IMR-90 (cell line): ENCODE data around the gene CETP. TPM values are rescaled to one million over a fixed set of nuclear protein-coding genes. Genes with fewer than 3 reads are reported as not detected.

ENCODE experiments used
- ATAC-seq: fragments of 200-7000 bp; cut with Tn5 transposase; 2 replicates; pipeline ENCODE4 v1.9.1; 2020; ENCODE audit warnings: low read depth, mild to moderate bottlenecking, moderate library complexity
- BruUV-seq: library from RNA; stranded (reverse); fragments of 400-500 nt; replicated peaks from 2 replicates; lab custom pipeline; 2021; lab: Mats Ljungman, UMichigan
- CTCF ChIA-PET: fragments of 300-600 bp; formaldehyde crosslinking; extraction: SDS; loops from one replicate; lab custom pipeline; 2021; ENCODE audit warnings: antibody characterized with exemption; lab: Yijun Ruan, JAX
- POLR2A ChIA-PET: fragments of 300-600 bp; sonication (Branson Sonifier 250); formaldehyde crosslinking; loops from one replicate; lab custom pipeline; 2022; ENCODE audit warnings: antibody characterized with exemption; ENCODE audit not compliant: unreplicated experiment; lab: Charles Lee
- DNase-seq: peaks from one replicate; pipeline ENCODE4 v3.0.0; 2013
- H2AFZ ChIP-seq: replicated peaks from 2 replicates; pipeline ENCODE3; 2013; ENCODE audit warnings: low read length, mild to moderate bottlenecking; ENCODE audit not compliant: poor library complexity
- H2AK5ac ChIP-seq: 2 replicates; pipeline ENCODE4 v1.6.1; 2013; ENCODE audit warnings: low read depth, low read length, inconsistent platforms
- H2AK9ac ChIP-seq: replicated peaks from 2 replicates; pipeline ENCODE3; 2013; ENCODE audit warnings: mild to moderate bottlenecking, low read depth, low read length, moderate library complexity; ENCODE audit not compliant: poor library complexity
- H2BK120ac ChIP-seq: 2 replicates; pipeline ENCODE4 v1.6.1; 2013; ENCODE audit warnings: low read depth, low read length, inconsistent platforms
- H2BK15ac ChIP-seq: 3 replicates; pipeline ENCODE4 v1.6.1; 2013; ENCODE audit warnings: low read depth, low read length, inconsistent platforms
- H2BK20ac ChIP-seq: 2 replicates; pipeline ENCODE4 v1.6.1; 2013; ENCODE audit warnings: low read depth, mild to moderate bottlenecking, inconsistent platforms, low read length, moderate library complexity
- H2BK5ac ChIP-seq: 2 replicates; pipeline ENCODE4 v1.6.1; 2013; ENCODE audit warnings: mild to moderate bottlenecking, low read depth, low read length, inconsistent platforms; ENCODE audit not compliant: poor library complexity, severe bottlenecking
- H3K14ac ChIP-seq: replicated peaks from 2 replicates; pipeline ENCODE4 v1.6.1; 2013; ENCODE audit warnings: low read depth, low read length, inconsistent platforms
- H3K18ac ChIP-seq: 2 replicates; pipeline ENCODE4 v1.6.1; 2013; ENCODE audit warnings: low read depth, low read length, control low read depth
- H3K23ac ChIP-seq: 2 replicates; pipeline ENCODE4 v1.6.1; 2013; ENCODE audit warnings: low read depth, low read length, inconsistent platforms
- H3K27ac ChIP-seq: 2 replicates; pipeline ENCODE4 v1.5.1; 2013; ENCODE audit warnings: mild to moderate bottlenecking, control low read depth, low read length; ENCODE audit not compliant: insufficient read depth
- H3K27me3 ChIP-seq: 2 replicates; pipeline ENCODE4 v1.6.1; 2013; ENCODE audit warnings: low read length; ENCODE audit not compliant: control insufficient read depth, insufficient read depth
- H3K36me3 ChIP-seq: 2 replicates; pipeline ENCODE4 v1.6.1; 2013; ENCODE audit warnings: low read length, mixed read lengths; ENCODE audit not compliant: control insufficient read depth, insufficient read depth
- H3K4ac ChIP-seq: 2 replicates; pipeline ENCODE4 v1.6.1; 2013; ENCODE audit warnings: low read depth, low read length, inconsistent platforms
- H3K4me1 ChIP-seq: 2 replicates; pipeline ENCODE4 v1.6.1; 2013; ENCODE audit warnings: low read length, mixed read lengths; ENCODE audit not compliant: control insufficient read depth, insufficient read depth
- H3K4me2 ChIP-seq: 2 replicates; pipeline ENCODE4 v1.6.1; 2013; ENCODE audit warnings: low read depth, mild to moderate bottlenecking, control low read depth, low read length, moderate library complexity
- H3K4me3 ChIP-seq: 2 replicates; pipeline ENCODE4 v1.5.1; 2013; ENCODE audit warnings: low read depth, mild to moderate bottlenecking, control low read depth, low read length, moderate library complexity; ENCODE audit not compliant: insufficient read depth
- H3K56ac ChIP-seq: 2 replicates; pipeline ENCODE4 v1.6.1; 2013; ENCODE audit warnings: low read length, inconsistent platforms; ENCODE audit not compliant: insufficient read depth; ENCODE audit errors: extremely low read depth
- H3K79me1 ChIP-seq, 2 experiments: 2 replicates each; pipeline ENCODE4 v1.6.1; 2013; ENCODE audit warnings: low read length in 2 of 2, inconsistent platforms in 1 of 2, low read depth in 1 of 2
- H3K9ac ChIP-seq: 2 replicates; pipeline ENCODE4 v1.6.1; 2013; ENCODE audit warnings: low read depth, low read length, control low read depth
- H3K9me1 ChIP-seq: 2 replicates; pipeline ENCODE4 v1.6.1; 2013; ENCODE audit warnings: low read length, inconsistent platforms; ENCODE audit not compliant: insufficient read depth
- H3K9me3 ChIP-seq: 2 replicates; pipeline ENCODE4 v1.6.1; 2013; ENCODE audit warnings: low read length; ENCODE audit not compliant: control insufficient read depth, insufficient read depth
- H4K20me1 ChIP-seq: 2 replicates; pipeline ENCODE4 v1.6.1; 2013; ENCODE audit warnings: low read length, inconsistent platforms; ENCODE audit not compliant: insufficient read depth
- H4K5ac ChIP-seq: 2 replicates; pipeline ENCODE4 v1.6.1; 2013; ENCODE audit warnings: mild to moderate bottlenecking, low read depth, low read length, control low read depth
- H4K8ac ChIP-seq, 2 experiments: 2 replicates each; pipeline ENCODE4 v1.6.1; 2013; ENCODE audit warnings: low read depth in 2 of 2, low read length in 2 of 2, control low read depth in 1 of 2, inconsistent platforms in 1 of 2
- H4K91ac ChIP-seq: 2 replicates; pipeline ENCODE4 v1.6.1; 2013; ENCODE audit warnings: low read depth, low read length, inconsistent platforms; ENCODE audit not compliant: insufficient read depth
- BHLHE40 ChIP-seq: fragments of 150-350 bp; IDR thresholded peaks from 2 replicates; pipeline ENCODE4 v1.6.1; 2016; ENCODE audit warnings: mild to moderate bottlenecking, low read depth, low read length
- CEBPB ChIP-seq: IDR thresholded peaks from 2 replicates; pipeline ENCODE4 v1.6.1; 2012; ENCODE audit warnings: low read depth, low read length, improper control_type of control experiment
- CHD1 ChIP-seq: IDR thresholded peaks from 2 replicates; pipeline ENCODE4 v1.6.1; 2012; ENCODE audit warnings: low read depth, low read length, improper control_type of control experiment
- CTCF ChIP-seq: conservative IDR thresholded peaks from 2 replicates; pipeline ENCODE4 v1.5.1; 2012; ENCODE audit warnings: mild to moderate bottlenecking, low read depth, low read length, improper control_type of control experiment
- ELK1 ChIP-seq: fragments of 150-350 bp; IDR thresholded peaks from 2 replicates; pipeline ENCODE4 v1.6.1; 2016; ENCODE audit warnings: low read depth, mild to moderate bottlenecking, low read length, moderate library complexity, borderline replicate concordance
- FOS ChIP-seq: fragments of 150-350 bp; IDR thresholded peaks from 2 replicates; pipeline ENCODE4 v1.6.1; 2016; ENCODE audit warnings: low read depth, low read length
- MAFK ChIP-seq: IDR thresholded peaks from 2 replicates; pipeline ENCODE4 v1.6.1; 2012; ENCODE audit warnings: low read depth, low read length, improper control_type of control experiment
- MAZ ChIP-seq: IDR thresholded peaks from 2 replicates; pipeline ENCODE4 v1.6.1; 2012; ENCODE audit warnings: low read depth, mild to moderate bottlenecking, low read length, improper control_type of control experiment, moderate library complexity, borderline replicate concordance
- MXI1 ChIP-seq: IDR thresholded peaks from 2 replicates; pipeline ENCODE4 v1.6.1; 2012; ENCODE audit warnings: low read depth, mild to moderate bottlenecking, low read length, moderate library complexity, borderline replicate concordance
- NFE2L2 ChIP-seq: fragments of 150-350 bp; IDR thresholded peaks from 2 replicates; pipeline ENCODE4 v1.6.1; 2016; ENCODE audit warnings: low read depth, mild to moderate bottlenecking, low read length
- POLR2A ChIP-seq: IDR thresholded peaks from 2 replicates; pipeline ENCODE4 v1.6.1; 2012; ENCODE audit warnings: mild to moderate bottlenecking, low read depth, low read length
- RAD21 ChIP-seq: IDR thresholded peaks from 2 replicates; pipeline ENCODE4 v1.6.1; 2012; ENCODE audit warnings: low read length, improper control_type of control experiment
- RCOR1 ChIP-seq: IDR thresholded peaks from 2 replicates; pipeline ENCODE4 v1.6.1; 2012; ENCODE audit warnings: mild to moderate bottlenecking, low read length, improper control_type of control experiment; ENCODE audit not compliant: insufficient replicate concordance
- RFX5 ChIP-seq: IDR thresholded peaks from 2 replicates; pipeline ENCODE4 v1.8.0; 2012; ENCODE audit warnings: low read depth, mild to moderate bottlenecking, low read length, moderate library complexity
- SMC3 ChIP-seq: fragments of 150-350 bp; IDR thresholded peaks from 2 replicates; pipeline ENCODE4 v1.6.1; 2016; ENCODE audit warnings: low read depth, mild to moderate bottlenecking, antibody characterized with exemption, low read length, moderate library complexity
- USF2 ChIP-seq: fragments of 150-350 bp; IDR thresholded peaks from 2 replicates; pipeline ENCODE4 v1.6.1; 2017; ENCODE audit warnings: mild to moderate bottlenecking, antibody characterized with exemption, low read length, low read depth
- WGBS, 2 experiments: methylation state at CpG; one replicate each; pipeline versions ENCODE4 v1.1.5 to v1.1.7; 2013; ENCODE audit warnings: missing lambda C conversion rate in 2 of 2; ENCODE audit not compliant: insufficient read length in 1 of 2; ENCODE audit errors: extremely low coverage in 2 of 2; 5-methylcytosine and 5-hydroxymethylcytosine counted together
- dilution Hi-C: fragments of 300-500 bp; cut with HindIII; formaldehyde crosslinking; loops from one replicate; pipeline ENCODE4 v1.14.3; 2018; ENCODE audit warnings: low sequenced_read_pairs; ENCODE audit not compliant: unreplicated experiment
- in situ Hi-C: fragments of 300-500 bp; cut with MboI; formaldehyde crosslinking; loops from 3 replicates; pipeline ENCODE4 v1.14.3; 2019; ENCODE audit warnings: low sequenced_read_pairs, inconsistent platforms, mixed read lengths
- intact Hi-C: fragments of 100-400 bp; cut with micrococcal nuclease; formaldehyde crosslinking; loops from 2 replicates; pipeline ENCODE4 v1.10.0; 2022
- polyA plus RNA-seq, 3 experiments: library from polyadenylated mRNA; depleted of rRNA; stranded (reverse); fragments of >200 nt; gene quantifications; 2 replicates each; pipeline ENCODE4 v1.2.3, GENCODE V29; 2012; ENCODE audit warnings: low replicate concordance in 1 of 3
- total RNA-seq: library from RNA; depleted of rRNA; stranded (reverse); fragments of >200 nt; gene quantifications from 2 replicates; pipeline ENCODE4 v1.2.3, GENCODE V29; 2012

Gene CETP
- total and polyA plus RNA-seq, 2 of the 4 experiments (the other 2 are of a cell fraction): not detected

GRCh38 chr16:57016301-57016700, 54.6 kb downstream of the CETP start:
- 0 out of 2 replicates have a peak overlapping the region, but pooled peaks have one; percentile 69 for H2AK5ac ChIP-seq
- TF ChIP-seq RCOR1: no peak
- TF ChIP-seq USF2: no peak
- TF ChIP-seq POLR2A: no peak
- no peak for TF ChIP-seq RFX5
- TF ChIP-seq RAD21: no peak
- no peak for TF ChIP-seq FOS
- no peak for TF ChIP-seq CTCF
- TF ChIP-seq ELK1: no peak
- TF ChIP-seq MAFK: no peak
- TF ChIP-seq CHD1: no peak
- no peak for TF ChIP-seq BHLHE40
- TF ChIP-seq SMC3: no peak
- TF ChIP-seq MAZ: no peak
- no peak for TF ChIP-seq CEBPB
- no peak for TF ChIP-seq MXI1
- TF ChIP-seq NFE2L2: no peak
- H3K9me3 ChIP-seq: peaks cover 2% of the 10 kb centered on the region; the same call in 1 of the 2 replicates
- no peak overlapping the region for H2BK15ac ChIP-seq
- WGBS, 2 experiments: 86% methylated on average over 1 of the region's 6 CpGs; no CpG with 5 or more reads in 1 of the 2 experiments
- H3K79me1 ChIP-seq: peaks cover 10 to 49% of the 10 kb centered on the region in 2 experiments; a peak in 3 of 4 replicates
- no TSS peak for BruUV-seq
- H3K9ac ChIP-seq: no peak overlapping the region
- peak overlapping the region; percentile 56 for H3K4ac ChIP-seq
- in situ Hi-C loops: no loop called here
- H4K5ac ChIP-seq: no peak overlapping the region
- H3K23ac ChIP-seq: peak overlapping the region; percentile 83
- no peak overlapping the region for H2AFZ ChIP-seq
- H2BK120ac ChIP-seq: no peak overlapping the region
- no peak overlapping the region for H3K18ac ChIP-seq
- no peak overlapping the region for H3K4me3 ChIP-seq
- DNase-seq: no peak
- H2BK5ac ChIP-seq: no peak overlapping the region
- H2AK9ac ChIP-seq: no peak overlapping the region
- no peak overlapping the region for H3K27ac ChIP-seq
- intact Hi-C loops: no loop called here
- H3K4me2 ChIP-seq: no peak overlapping the region
- no peaks in the 10 kb centered on the region for H4K20me1 ChIP-seq
- POLR2A ChIA-PET: no interaction called here
- no peak overlapping the region for H4K8ac ChIP-seq
- H3K9me1 ChIP-seq: peaks cover 19% of the 10 kb centered on the region
- peaks cover 7% of the 10 kb centered on the region; the same call in 1 of the 2 replicates for H3K4me1 ChIP-seq
- H2BK20ac ChIP-seq: no peak overlapping the region
- ATAC-seq: no peak
- dilution Hi-C loops: no loop called here
- peaks cover 22% of the 10 kb centered on the region for H3K36me3 ChIP-seq
- no peak overlapping the region for H3K56ac ChIP-seq
- CTCF ChIA-PET: interaction anchor here (0.7 kb wide), 1 partner anchor 17 kb away, joined by 4 read pairs; no protein-coding TSS in a partner anchor
- H3K14ac ChIP-seq: peak overlapping the region; percentile 70; the same call in 1 of the 2 replicates
- no peaks in the 10 kb centered on the region for H3K27me3 ChIP-seq
- H4K91ac ChIP-seq: peak overlapping the region; percentile 49; the same call in 1 of the 2 replicates
